Keratinocyte (primary cell): ENCODE results near the gene AGPAT3. TPM values are rescaled to one million over a fixed set of nuclear protein-coding genes. Genes with fewer than 3 reads are reported as not detected.

Source experiments
- DNase-seq: peaks from one replicate; pipeline ENCODE4 v3.0.0-alpha.2; 2011; ENCODE audit warnings: low read depth, missing footprints, low spot score
- FAIRE-seq: peaks from 2 replicates; lab custom pipeline; 2011; peaks lifted over from hg19 to GRCh38; lab: Jason Lieb, UNC
- H2AFZ ChIP-seq: 2 replicates; pipeline ENCODE4 v1.6.0; 2012; ENCODE audit warnings: low read length, control low read depth, inconsistent platforms; ENCODE audit not compliant: control insufficient read depth
- H3K27ac ChIP-seq: 2 replicates; pipeline ENCODE4 v1.5.1; 2011; ENCODE audit warnings: low read length; ENCODE audit not compliant: control insufficient read depth, insufficient read depth
- H3K27me3 ChIP-seq: 3 replicates; pipeline ENCODE4 v1.6.0; 2011; ENCODE audit warnings: low read length; ENCODE audit not compliant: control insufficient read depth, insufficient read depth; ENCODE audit errors: extremely low read depth
- H3K36me3 ChIP-seq, 2 experiments: 2 replicates in 1 of 2; 3 replicates in 1 of 2; pipeline ENCODE4 v1.5.1; 2011; ENCODE audit warnings: low read length in 2 of 2, mild to moderate bottlenecking in 1 of 2; ENCODE audit not compliant: control insufficient read depth in 2 of 2, insufficient read depth in 2 of 2; ENCODE audit errors: extremely low read depth in 1 of 2
- H3K4me1 ChIP-seq: 3 replicates; pipeline ENCODE4 v1.5.1; 2011; ENCODE audit warnings: low read length; ENCODE audit not compliant: control insufficient read depth, insufficient read depth; ENCODE audit errors: extremely low read depth
- H3K4me2 ChIP-seq: 3 replicates; pipeline ENCODE4 v1.6.0; 2011; ENCODE audit warnings: low read depth, low read length; ENCODE audit not compliant: control insufficient read depth, insufficient read depth; ENCODE audit errors: extremely low read depth
- H3K4me3 ChIP-seq, 3 experiments: fragments of 200-600 bp in 1 of 3; sonication (generic) in 1 of 3; 2 replicates in 2 of 3; 3 replicates in 1 of 3; pipeline ENCODE4 v1.5.1; 2011 to 2016; ENCODE audit warnings: low read length in 3 of 3, mild to moderate bottlenecking in 3 of 3, control low read depth in 2 of 3, inconsistent platforms in 1 of 3, low read depth in 1 of 3, mixed read lengths in 1 of 3, mixed run types in 1 of 3, moderate library complexity in 1 of 3; ENCODE audit not compliant: control insufficient read depth in 2 of 3, insufficient read depth in 2 of 3; ENCODE audit errors: extremely low read depth in 1 of 3
- H3K79me2 ChIP-seq: 2 replicates; pipeline ENCODE4 v1.6.0; 2012; ENCODE audit warnings: low read length; ENCODE audit not compliant: control insufficient read depth, insufficient read depth
- H3K9ac ChIP-seq: 3 replicates; pipeline ENCODE4 v1.6.0; 2011; ENCODE audit warnings: low read length; ENCODE audit not compliant: control insufficient read depth, insufficient read depth; ENCODE audit errors: extremely low read depth
- H3K9me1 ChIP-seq: 3 replicates; pipeline ENCODE4 v1.6.0; 2011; ENCODE audit warnings: low read length; ENCODE audit not compliant: control insufficient read depth, insufficient read depth; ENCODE audit errors: extremely low read depth
- H3K9me3 ChIP-seq: 2 replicates; pipeline ENCODE4 v1.5.1; 2012; ENCODE audit warnings: low read depth, low read length; ENCODE audit not compliant: control insufficient read depth
- H4K20me1 ChIP-seq: 3 replicates; pipeline ENCODE4 v1.6.0; 2011; ENCODE audit warnings: low read length; ENCODE audit not compliant: control insufficient read depth, insufficient read depth; ENCODE audit errors: extremely low read depth
- EZH2 ChIP-seq: IDR thresholded peaks from one replicate; pipeline ENCODE4 v1.6.1; 2012; ENCODE audit warnings: inconsistent platforms, mild to moderate bottlenecking, low read length, moderate library complexity
- dilution Hi-C: fragments of 300-500 bp; cut with MboI; formaldehyde crosslinking; loops from one replicate; pipeline ENCODE4 v1.7.0; 2020; ENCODE audit warnings: low sequenced_read_pairs; ENCODE audit not compliant: extremely low pct_ligation_motif_present
- polyA plus RNA-seq, 5 experiments: library from polyadenylated mRNA; depleted of rRNA in 3 of 5; stranded (reverse) in 3 of 5; stranded (forward) in 1 of 5; unstranded in 1 of 5; fragments of >200 nt; gene quantifications; 1 replicate in 1 of 5; 2 replicates in 3 of 5; 3 replicates in 1 of 5; pipeline versions ENCODE4 v1.2.1 to v1.2.3, GENCODE V29; 2011 to 2012; ENCODE audit warnings: missing spikeins in 2 of 5, low read depth in 1 of 5, low replicate concordance in 1 of 5
- TF ChIP-seq, protein P1 (sequence below), 3 experiments: IDR thresholded peaks in 1 of 3; conservative IDR thresholded peaks in 1 of 3; optimal IDR thresholded peaks in 1 of 3; 2 replicates in 2 of 3; 3 replicates in 1 of 3; pipeline versions ENCODE3 to v1.5.1; 2011; ENCODE audit warnings: low read length in 3 of 3, mild to moderate bottlenecking in 3 of 3, moderate library complexity in 2 of 3, control low read depth in 1 of 3, inconsistent platforms in 1 of 3; ENCODE audit not compliant: insufficient read depth in 2 of 3; ENCODE audit errors: extremely low read depth in 1 of 3

AGPAT3 gene
- polyA plus RNA-seq, 1 donor (not counting 4 experiments of a cell fraction or from before 2014, with no cell fraction given): 21.7 TPM

DNA sequence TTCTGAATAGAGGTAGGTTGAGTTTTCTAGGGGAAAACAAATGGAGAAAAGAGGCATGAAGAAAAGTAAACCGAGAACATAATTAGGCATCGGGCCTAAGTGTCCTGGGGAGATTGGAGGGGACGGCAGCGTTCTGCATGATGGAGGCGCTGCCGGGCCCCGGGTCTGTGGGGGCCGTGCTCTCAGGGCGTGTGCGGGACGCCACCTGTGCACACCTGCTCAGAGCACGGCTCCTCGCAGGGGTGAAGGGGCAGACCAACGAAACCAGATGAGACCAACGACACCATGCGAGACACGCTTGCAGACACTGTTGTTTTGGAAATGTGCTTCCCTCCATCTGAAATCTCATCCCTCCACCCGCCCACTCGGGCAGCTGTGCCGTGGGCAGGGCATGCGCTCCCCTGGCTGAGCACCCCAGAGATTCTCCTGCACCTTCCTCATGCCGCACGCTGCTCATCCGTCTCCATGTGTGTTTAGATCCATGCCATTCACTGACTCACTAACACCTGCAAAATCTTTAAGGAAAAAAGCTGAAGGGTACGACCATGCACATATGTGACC lies 118.9 kb downstream of the AGPAT3 start:
- Histone ChIP-seq H3K4me3 (no peak overlapping the region), H3K9me3 (no peaks in the 10 kb centered on the region), H3K9me1 (no peaks in the 10 kb centered on the region), H3K27me3 (peaks cover 9% of the 10 kb centered on the region), H2AFZ (no peak overlapping the region), H3K4me2 (no peak overlapping the region), H3K79me2 (no peaks in the 10 kb centered on the region), H3K4me1 (no peaks in the 10 kb centered on the region), H3K36me3 (peaks cover 0 to 6% of the 10 kb centered on the region in 2 experiments), H4K20me1 (no peaks in the 10 kb centered on the region), H3K27ac (no peak overlapping the region), H3K9ac (no peak overlapping the region)
- FAIRE-seq (no peak), DNase-seq (no peak)
- TF ChIP-seq, protein P1, sequence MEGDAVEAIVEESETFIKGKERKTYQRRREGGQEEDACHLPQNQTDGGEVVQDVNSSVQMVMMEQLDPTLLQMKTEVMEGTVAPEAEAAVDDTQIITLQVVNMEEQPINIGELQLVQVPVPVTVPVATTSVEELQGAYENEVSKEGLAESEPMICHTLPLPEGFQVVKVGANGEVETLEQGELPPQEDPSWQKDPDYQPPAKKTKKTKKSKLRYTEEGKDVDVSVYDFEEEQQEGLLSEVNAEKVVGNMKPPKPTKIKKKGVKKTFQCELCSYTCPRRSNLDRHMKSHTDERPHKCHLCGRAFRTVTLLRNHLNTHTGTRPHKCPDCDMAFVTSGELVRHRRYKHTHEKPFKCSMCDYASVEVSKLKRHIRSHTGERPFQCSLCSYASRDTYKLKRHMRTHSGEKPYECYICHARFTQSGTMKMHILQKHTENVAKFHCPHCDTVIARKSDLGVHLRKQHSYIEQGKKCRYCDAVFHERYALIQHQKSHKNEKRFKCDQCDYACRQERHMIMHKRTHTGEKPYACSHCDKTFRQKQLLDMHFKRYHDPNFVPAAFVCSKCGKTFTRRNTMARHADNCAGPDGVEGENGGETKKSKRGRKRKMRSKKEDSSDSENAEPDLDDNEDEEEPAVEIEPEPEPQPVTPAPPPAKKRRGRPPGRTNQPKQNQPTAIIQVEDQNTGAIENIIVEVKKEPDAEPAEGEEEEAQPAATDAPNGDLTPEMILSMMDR (optimal IDR thresholded peaks at IDR 0.05 in 1 of 3, IDR thresholded peaks at IDR 0.05 in 1 of 3, conservative IDR thresholded peaks at IDR 0.05 in 1 of 3; ENCODE audit: extremely low read depth in 1 of 3, insufficient read depth in 2 of 3, low read length in 3 of 3): no peak
- TF ChIP-seq EZH2: no peak
- dilution Hi-C loops: no loop called here

DNA sequence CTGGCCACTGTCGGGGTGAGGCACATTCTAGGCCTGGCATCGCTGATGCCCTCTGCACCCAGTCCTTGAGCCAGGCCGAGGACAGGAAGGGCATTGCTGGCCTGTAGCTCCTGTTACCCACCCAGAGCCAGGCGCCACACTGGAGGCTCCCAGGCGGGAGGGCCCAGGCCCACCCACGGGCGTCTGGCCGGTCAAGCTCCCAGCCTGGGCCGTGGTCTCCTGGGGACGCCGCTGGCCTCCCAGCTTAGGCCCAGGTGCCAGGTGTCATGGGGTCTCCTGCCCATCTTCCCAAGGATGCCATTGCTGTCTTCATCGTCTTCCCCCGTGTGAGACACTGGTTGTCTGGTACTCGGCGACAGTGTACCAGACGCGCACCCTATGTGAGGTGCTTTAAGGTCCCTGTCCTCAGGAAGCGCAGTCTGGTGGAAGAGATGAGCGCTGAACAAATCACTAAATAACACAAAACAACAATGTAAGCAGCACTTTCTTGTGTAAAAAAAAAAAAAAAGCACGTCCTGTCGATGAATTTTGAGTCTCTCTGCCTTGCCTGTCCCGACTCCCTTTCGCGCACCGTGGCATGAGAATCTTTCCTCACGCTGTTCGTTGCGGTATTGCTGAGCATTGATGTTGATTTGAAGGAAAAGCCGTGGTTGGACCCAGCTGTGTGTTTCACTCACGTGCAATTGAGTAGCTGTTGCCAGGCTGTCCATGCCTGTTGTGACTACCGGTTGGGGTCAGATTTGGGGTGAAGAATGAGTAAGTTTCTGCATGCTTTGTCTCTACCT lies 120.1 kb downstream of the AGPAT3 start:
- Histone ChIP-seq H3K4me3 (no peak overlapping the region), H3K79me2 (no peaks in the 10 kb centered on the region), H3K27me3 (peaks cover 9% of the 10 kb centered on the region), H3K9me1 (no peaks in the 10 kb centered on the region), H3K36me3 (peaks cover 0 to 6% of the 10 kb centered on the region in 2 experiments), H3K9ac (no peak overlapping the region), H2AFZ (no peak overlapping the region), H3K4me1 (no peaks in the 10 kb centered on the region), H3K4me2 (no peak overlapping the region), H3K27ac (no peak overlapping the region), H3K9me3 (no peaks in the 10 kb centered on the region), H4K20me1 (no peaks in the 10 kb centered on the region)
- no peak for DNase-seq
- no peak for FAIRE-seq
- dilution Hi-C loops: no loop called here
- TF ChIP-seq EZH2: no peak
- TF ChIP-seq, protein P1 (optimal IDR thresholded peaks at IDR 0.05 in 1 of 3, IDR thresholded peaks at IDR 0.05 in 1 of 3, conservative IDR thresholded peaks at IDR 0.05 in 1 of 3; ENCODE audit: extremely low read depth in 1 of 3, insufficient read depth in 2 of 3, low read length in 3 of 3): no peak
